Cortex of kidney (tissue), 1 donor: ENCODE measurements around the gene NOTCH1.

Experiments used
- DNase-seq: peaks from one replicate; lab custom pipeline; 2025; lab: John Stamatoyannopoulos, UW

NOTCH1 gene

GRCh38 chr9:136517012-136517743, 28.7 kb downstream of the NOTCH1 start:
- DNase-seq, result no peak

GRCh38 chr9:136516191-136516654, 29.6 kb downstream of the NOTCH1 start:
- no peak for DNase-seq

GRCh38 chr9:136515276-136515675, 30.6 kb downstream of the NOTCH1 start:
- no peak for DNase-seq

GRCh38 chr9:136514022-136514714, 31.7 kb downstream of the NOTCH1 start:
- DNase-seq, result no peak

GRCh38 chr9:136513191-136513590, 32.7 kb downstream of the NOTCH1 start:
- no peak for DNase-seq

- DNase-seq, result no peak
Measured at GRCh38 chr9:136512651-136513071, 33.2 kb downstream of the NOTCH1 start.

- no peak for DNase-seq
Measured at GRCh38 chr9:136511670-136512592, 33.9 kb downstream of the NOTCH1 start.

GRCh38 chr9:136511144-136511669, 34.6 kb downstream of the NOTCH1 start:
- DNase-seq, result no peak

- no peak for DNase-seq
Measured at GRCh38 chr9:136510561-136510960, 35.3 kb downstream of the NOTCH1 start.

GRCh38 chr9:136509549-136509948, 36.3 kb downstream of the NOTCH1 start:
- no peak for DNase-seq

- DNase-seq, result no peak
Measured at GRCh38 chr9:136508729-136509500, 36.9 kb downstream of the NOTCH1 start.

GRCh38 chr9:136507992-136508375, 37.9 kb downstream of the NOTCH1 start:
- DNase-seq, result no peak

GRCh38 chr9:136507221-136507991, 38.4 kb downstream of the NOTCH1 start:
- no peak for DNase-seq

GRCh38 chr9:136506425-136506824, 39.4 kb downstream of the NOTCH1 start:
- DNase-seq, result no peak

- DNase-seq, result no peak
Measured at GRCh38 chr9:136505406-136506403, 40.1 kb downstream of the NOTCH1 start.

- DNase-seq, result no peak
Measured at GRCh38 chr9:136504512-136505348, 41.1 kb downstream of the NOTCH1 start.

GRCh38 chr9:136502940-136503550, 42.8 kb downstream of the NOTCH1 start:
- no peak for DNase-seq

GRCh38 chr9:136502196-136502595, 43.7 kb downstream of the NOTCH1 start:
- DNase-seq, result no peak
